K562 (cell line): ENCODE data around the gene TAF5L. TPM values are rescaled to one million over a fixed set of nuclear protein-coding genes. Genes with fewer than 3 reads are reported as not detected.

Experiments
- ATAC-seq: fragments of 200-7000 bp; cut with Tn5 transposase; 3 replicates; pipeline ENCODE4 v1.9.1; 2020; ENCODE audit warnings: moderate library complexity
- BruUV-seq: library from RNA; stranded (reverse); fragments of 400-500 nt; replicated peaks from 2 replicates; lab custom pipeline; 2021; lab: Mats Ljungman, UMichigan
- CTCF ChIA-PET: fragments of 300-600 bp; formaldehyde crosslinking; extraction: SDS; loops from one replicate; lab custom pipeline; 2021; ENCODE audit warnings: low intra/inter-chr PET ratio; lab: Yijun Ruan, JAX
- POLR2A ChIA-PET: fragments of 300-600, 350-650 bp; sonication (Branson Sonifier 250); formaldehyde crosslinking; extraction: SDS; loops from one replicate; lab custom pipeline; 2021; ENCODE audit warnings: antibody characterized with exemption, inconsistent platforms; lab: Yijun Ruan, JAX
- DNase-seq, 4 experiments: peaks; one replicate each; pipeline versions ENCODE4 v3.0.0 to v3.0.0-alpha.2; 2011 to 2018; ENCODE audit warnings: low spot score in 3 of 4, mixed read lengths in 3 of 4; ENCODE audit errors: extremely low read depth in 1 of 4
- FAIRE-seq: peaks from 2 replicates; lab custom pipeline; 2011; peaks lifted over from hg19 to GRCh38; lab: Jason Lieb, UNC
- H2AFZ ChIP-seq: 2 replicates; pipeline ENCODE4 v1.6.0; 2011; ENCODE audit warnings: low read depth, low read length, control low read depth, inconsistent platforms
- H3K27ac ChIP-seq: fragments of 200-600 bp; 3 replicates; pipeline ENCODE4 v1.8.0; 2011; ENCODE audit warnings: low read depth, mild to moderate bottlenecking, control low read depth, inconsistent platforms, low read length, moderate library complexity, mixed read lengths; ENCODE audit errors: extremely low read depth
- H3K27me3 ChIP-seq, 2 experiments: fragments of 300-600 bp in 1 of 2; 2 replicates in 1 of 2; 3 replicates in 1 of 2; pipeline versions ENCODE4 v1.6.0 to v1.8.0; 2011; ENCODE audit warnings: inconsistent platforms in 2 of 2, low read length in 2 of 2, mild to moderate bottlenecking in 1 of 2, mixed read lengths in 1 of 2, moderate library complexity in 1 of 2; ENCODE audit not compliant: control insufficient read depth in 2 of 2, insufficient read depth in 2 of 2
- H3K36me3 ChIP-seq: fragments of 300-600 bp; 3 replicates; pipeline ENCODE4 v1.8.0; 2011; ENCODE audit warnings: mild to moderate bottlenecking, low read length, inconsistent platforms; ENCODE audit not compliant: control insufficient read depth, insufficient read depth
- H3K4me1 ChIP-seq, 2 experiments: fragments of 200-600 bp in 1 of 2; replicated peaks in 1 of 2; 2 replicates in 1 of 2; 3 replicates in 1 of 2; pipeline versions ENCODE4 v1.5.1 to v1.8.0; 2011; ENCODE audit warnings: inconsistent platforms in 2 of 2, low read length in 2 of 2, mild to moderate bottlenecking in 1 of 2, mixed read lengths in 1 of 2, moderate library complexity in 1 of 2; ENCODE audit not compliant: control insufficient read depth in 2 of 2, insufficient read depth in 2 of 2
- H3K4me2 ChIP-seq: 2 replicates; pipeline ENCODE4 v1.6.1; 2011; ENCODE audit warnings: low read length, control low read depth, inconsistent platforms, mixed read lengths; ENCODE audit not compliant: insufficient read depth
- H3K4me3 ChIP-seq: fragments of 200-600 bp; sonication (generic), shearing (Covaris generic); 2 replicates; pipeline ENCODE4 v1.5.1; 2016; ENCODE audit warnings: control low read depth, inconsistent platforms
- H3K79me2 ChIP-seq: fragments of 200-600 bp; 3 replicates; pipeline ENCODE4 v1.8.0; 2011; ENCODE audit warnings: low read length, inconsistent platforms; ENCODE audit not compliant: control insufficient read depth, insufficient read depth
- H3K9ac ChIP-seq, 2 experiments: 2 replicates each; pipeline versions ENCODE4 v1.6.0 to v1.6.1; 2011; ENCODE audit warnings: low read depth in 2 of 2, low read length in 2 of 2, control low read depth in 1 of 2, inconsistent platforms in 1 of 2, mild to moderate bottlenecking in 1 of 2, mixed read lengths in 1 of 2; ENCODE audit not compliant: insufficient read depth in 1 of 2
- H3K9me1 ChIP-seq: one replicate; pipeline ENCODE4 v1.6.0; 2011; ENCODE audit warnings: inconsistent platforms, mild to moderate bottlenecking, low read length, moderate library complexity; ENCODE audit not compliant: control insufficient read depth, insufficient read depth
- H3K9me3 ChIP-seq: replicated peaks from 2 replicates; pipeline ENCODE4 v1.5.1; 2011; ENCODE audit warnings: low read depth, low read length, inconsistent platforms; ENCODE audit not compliant: control insufficient read depth, insufficient read depth
- H4K20me1 ChIP-seq: replicated peaks from 2 replicates; pipeline ENCODE4 v1.6.1; 2011; ENCODE audit warnings: low read length, inconsistent platforms, mixed read lengths; ENCODE audit not compliant: control insufficient read depth, insufficient read depth
- ARID2 ChIP-seq: fragments of 450-650 bp; IDR thresholded peaks from 2 replicates; pipeline ENCODE4 v1.6.1; 2017; ENCODE audit warnings: antibody characterized with exemption, mild to moderate bottlenecking
- GTF2B ChIP-seq: IDR thresholded peaks from 2 replicates; pipeline ENCODE4 v1.6.1; 2011; ENCODE audit not compliant: insufficient read length; ENCODE audit errors: extremely low read depth
- ILK ChIP-seq: fragments of 450-650 bp; IDR thresholded peaks from 2 replicates; pipeline ENCODE4 v1.6.1; 2016; ENCODE audit warnings: missing genetic modification characterization, low read depth, mild to moderate bottlenecking, missing compliant biosample characterization, moderate library complexity, borderline replicate concordance
- NCOR1 ChIP-seq: fragments of 450-650 bp; IDR thresholded peaks from 2 replicates; pipeline ENCODE4 v1.6.1; 2016; ENCODE audit warnings: mild to moderate bottlenecking, moderate library complexity
- SMAD3 ChIP-seq: fragments of 450-650 bp; formaldehyde crosslinking; conservative IDR thresholded peaks from 2 replicates; pipeline ENCODE4 v1.4.0; 2020; ENCODE audit warnings: mild to moderate bottlenecking
- THRAP3 ChIP-seq: fragments of 450-650 bp; IDR thresholded peaks from 2 replicates; pipeline ENCODE4 v1.6.1; 2016; ENCODE audit warnings: mild to moderate bottlenecking, inconsistent platforms, borderline replicate concordance
- ZNF408 ChIP-seq: fragments of 250-450 bp; sonication (Bioruptor Pico); IDR thresholded peaks from 2 replicates; pipeline ENCODE4 v1.4.0; 2020; ENCODE audit warnings: low read depth, mild to moderate bottlenecking, moderate library complexity
- ZNF436 ChIP-seq: fragments of 250-450, 450-650 bp; sonication (Bioruptor Pico); formaldehyde crosslinking; IDR thresholded peaks from 2 replicates; pipeline ENCODE4 v1.7.0; 2020; ENCODE audit warnings: mild to moderate bottlenecking
- ZNF766 ChIP-seq: fragments of 200-800 bp; sonication (Bioruptor generic); conservative IDR thresholded peaks from 2 replicates; pipeline ENCODE4 v1.6.1; 2016; ENCODE audit warnings: missing genetic modification characterization, missing compliant biosample characterization
- WGBS: fragments of 100-300 bp; shearing (Covaris generic); methylation state at CpG from one replicate; pipeline ENCODE4 v1.1.6; 2016; ENCODE audit warnings: low coverage, mixed read lengths; ENCODE audit not compliant: insufficient coverage; ENCODE audit errors: missing lambda C conversion rate; 5-methylcytosine and 5-hydroxymethylcytosine counted together
- in situ Hi-C: fragments of 300-500 bp; cut with MboI; formaldehyde crosslinking; loops from 4 replicates; pipeline ENCODE4 v1.15.0; 2018; ENCODE audit warnings: inconsistent platforms, mixed read lengths
- intact Hi-C: fragments of 100-400 bp; cut with micrococcal nuclease; formaldehyde crosslinking; loops from 2 replicates; pipeline ENCODE4 v1.14.2; 2022
- polyA plus RNA-seq, 8 experiments: library from polyadenylated mRNA; depleted of rRNA in 4 of 8; stranded (reverse) in 5 of 8; unstranded in 3 of 8; fragments of >200 nt; fragmentation: Nextera tagmentation in 2 of 8; fragmentation: Illumina TruSeq in 1 of 8; extraction: Ambion mirVana in 2 of 8; extraction: Trizol in 1 of 8; gene quantifications; 2 replicates each; pipeline versions ENCODE4 v1.2.1 to v1.2.3, GENCODE V29; 2011 to 2014; ENCODE audit warnings: inconsistent platforms in 1 of 8, missing spikeins in 1 of 8
- total RNA-seq, 7 experiments: library from RNA; depleted of rRNA in 6 of 7; stranded (reverse); fragments of >200 nt in 6 of 7; fragmentation: Illumina TruSeq in 2 of 7; extraction: Trizol in 2 of 7; gene quantifications; 2 replicates each; pipeline versions ENCODE4 v1.2.1 to v1.2.3, GENCODE V29; 2011 to 2021; ENCODE audit warnings: low replicate concordance in 1 of 7
- TF ChIP-seq, protein P1 (sequence below): fragments of 450-650 bp; IDR thresholded peaks from 2 replicates; pipeline ENCODE4 v1.6.1; 2017; ENCODE audit warnings: antibody characterized with exemption, mild to moderate bottlenecking

The TAF5L gene
- total and polyA plus RNA-seq, 9 of the 15 experiments (the other 6 are each of a cell fraction or from before 2014, with no cell fraction given) = 2.2 to 34.2 (median 23.3) TPM

- 98% methylated on average over 3 of the region's 3 CpGs for WGBS
- Histone ChIP-seq H2AFZ (no peak overlapping the region), H3K79me2 (no peaks in the 10 kb centered on the region), H3K9me3 (no peaks in the 10 kb centered on the region), H4K20me1 (no peaks in the 10 kb centered on the region; the same call in 1 of the 2 replicates), H3K27me3 (no peaks in the 10 kb centered on the region), H3K4me1 (no peaks in the 10 kb centered on the region), H3K9me1 (no peaks in the 10 kb centered on the region), H3K36me3 (peaks cover 97% of the 10 kb centered on the region), H3K4me3 (no peak overlapping the region), H3K9ac (no peak overlapping the region), H3K4me2 (no peak overlapping the region), H3K27ac (no peak overlapping the region)
- in situ Hi-C loops = no loop called here
- ChIA-PET POLR2A (interaction anchor here (1.0 kb wide), 1 partner anchor 9 kb away, joined by 4 read pairs; no protein-coding TSS in a partner anchor), CTCF (no interaction called here)
- FAIRE-seq (no peak), ATAC-seq (no peak), DNase-seq (no peak)
- no TSS peak for BruUV-seq
- intact Hi-C loops = no loop called here
- TF ChIP-seq ZNF436 (CRISPR knock-in tag) (no peak), GTF2B (no peak), ZNF408 (CRISPR knock-in tag) (no peak), ZNF766 (CRISPR knock-in tag) (no peak), THRAP3 (no peak), SMAD3 (CRISPR knock-in tag) (no peak), NCOR1 (no peak), ILK (tag) (no peak), ARID2 (no peak)
- TF ChIP-seq, protein P1, sequence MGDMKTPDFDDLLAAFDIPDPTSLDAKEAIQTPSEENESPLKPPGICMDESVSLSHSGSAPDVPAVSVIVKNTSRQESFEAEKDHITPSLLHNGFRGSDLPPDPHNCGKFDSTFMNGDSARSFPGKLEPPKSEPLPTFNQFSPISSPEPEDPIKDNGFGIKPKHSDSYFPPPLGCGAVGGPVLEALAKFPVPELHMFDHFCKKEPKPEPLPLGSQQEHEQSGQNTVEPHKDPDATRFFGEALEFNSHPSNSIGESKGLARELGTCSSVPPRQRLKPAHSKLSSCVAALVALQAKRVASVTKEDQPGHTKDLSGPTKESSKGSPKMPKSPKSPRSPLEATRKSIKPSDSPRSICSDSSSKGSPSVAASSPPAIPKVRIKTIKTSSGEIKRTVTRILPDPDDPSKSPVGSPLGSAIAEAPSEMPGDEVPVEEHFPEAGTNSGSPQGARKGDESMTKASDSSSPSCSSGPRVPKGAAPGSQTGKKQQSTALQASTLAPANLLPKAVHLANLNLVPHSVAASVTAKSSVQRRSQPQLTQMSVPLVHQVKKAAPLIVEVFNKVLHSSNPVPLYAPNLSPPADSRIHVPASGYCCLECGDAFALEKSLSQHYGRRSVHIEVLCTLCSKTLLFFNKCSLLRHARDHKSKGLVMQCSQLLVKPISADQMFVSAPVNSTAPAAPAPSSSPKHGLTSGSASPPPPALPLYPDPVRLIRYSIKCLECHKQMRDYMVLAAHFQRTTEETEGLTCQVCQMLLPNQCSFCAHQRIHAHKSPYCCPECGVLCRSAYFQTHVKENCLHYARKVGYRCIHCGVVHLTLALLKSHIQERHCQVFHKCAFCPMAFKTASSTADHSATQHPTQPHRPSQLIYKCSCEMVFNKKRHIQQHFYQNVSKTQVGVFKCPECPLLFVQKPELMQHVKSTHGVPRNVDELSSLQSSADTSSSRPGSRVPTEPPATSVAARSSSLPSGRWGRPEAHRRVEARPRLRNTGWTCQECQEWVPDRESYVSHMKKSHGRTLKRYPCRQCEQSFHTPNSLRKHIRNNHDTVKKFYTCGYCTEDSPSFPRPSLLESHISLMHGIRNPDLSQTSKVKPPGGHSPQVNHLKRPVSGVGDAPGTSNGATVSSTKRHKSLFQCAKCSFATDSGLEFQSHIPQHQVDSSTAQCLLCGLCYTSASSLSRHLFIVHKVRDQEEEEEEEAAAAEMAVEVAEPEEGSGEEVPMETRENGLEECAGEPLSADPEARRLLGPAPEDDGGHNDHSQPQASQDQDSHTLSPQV = no peak
- TF ChIP-seq, all 486 proteins: peak for 0
Measured at GRCh38 chr1:229651546-229651945, 25.6 kb upstream of the TAF5L start.
